A673 (cell line): ENCODE measurements around the gene MGME1. TPM values are rescaled to one million over a fixed set of nuclear protein-coding genes. Genes with fewer than 3 reads are reported as not detected.

Experiments used
- BruUV-seq: library from RNA; stranded (reverse); fragments of 400-500 nt; replicated peaks from 2 replicates; lab custom pipeline; 2021; lab: Mats Ljungman, UMichigan
- CTCF ChIA-PET: fragments of 300-600 bp; sonication (Branson Sonifier 250); formaldehyde crosslinking; loops from one replicate; lab custom pipeline; 2022; ENCODE audit warnings: antibody characterized with exemption; lab: Charles Lee
- POLR2A ChIA-PET: fragments of 300-600 bp; sonication (Branson Sonifier 250); formaldehyde crosslinking; loops from one replicate; lab custom pipeline; 2022; ENCODE audit warnings: antibody characterized with exemption; ENCODE audit not compliant: low non-redundant PET; lab: Charles Lee
- DNase-seq: peaks from one replicate; pipeline ENCODE4 v3.0.0-alpha.2; 2015; ENCODE audit warnings: low spot score
- H3K27ac ChIP-seq: fragments of 200-600 bp; sonication (generic); 2 replicates; pipeline ENCODE4 v1.5.1; 2016; ENCODE audit warnings: mixed run types, low read depth, mild to moderate bottlenecking, mixed read lengths, antibody characterized with exemption, low read length; ENCODE audit not compliant: poor library complexity, severe bottlenecking
- H3K27me3 ChIP-seq: fragments of 200-600 bp; sonication (generic); replicated peaks from 2 replicates; pipeline ENCODE4 v1.6.1; 2017; ENCODE audit warnings: mixed run types, low read depth, mild to moderate bottlenecking, mixed read lengths, antibody characterized with exemption, low read length; ENCODE audit not compliant: insufficient read depth, poor library complexity
- H3K36me3 ChIP-seq: fragments of 200-600 bp; sonication (generic); 2 replicates; pipeline ENCODE4 v1.6.1; 2016; ENCODE audit warnings: mixed run types, mild to moderate bottlenecking, mixed read lengths, antibody characterized with exemption, low read length; ENCODE audit not compliant: insufficient read depth, poor library complexity, severe bottlenecking
- H3K4me1 ChIP-seq: fragments of 200-600 bp; sonication (generic); 2 replicates; pipeline ENCODE4 v1.6.1; 2017; ENCODE audit warnings: mixed run types, mild to moderate bottlenecking, mixed read lengths, antibody characterized with exemption, low read length; ENCODE audit not compliant: insufficient read depth, poor library complexity, severe bottlenecking
- H3K4me3 ChIP-seq: fragments of 200-600 bp; sonication (generic); 2 replicates; pipeline ENCODE4 v1.5.1; 2016; ENCODE audit warnings: low read depth, mixed run types, mild to moderate bottlenecking, mixed read lengths, low read length; ENCODE audit not compliant: poor library complexity, severe bottlenecking
- H3K9me3 ChIP-seq: fragments of 200-600 bp; sonication (generic); 2 replicates; pipeline ENCODE4 v1.6.1; 2016; ENCODE audit warnings: mixed run types, low read depth, mild to moderate bottlenecking, mixed read lengths, antibody characterized with exemption, low read length; ENCODE audit not compliant: poor library complexity, severe bottlenecking
- EZH2 ChIP-seq: fragments of 200-600 bp; sonication (generic); IDR thresholded peaks from 2 replicates; pipeline ENCODE4 v1.6.1; 2017; ENCODE audit warnings: borderline replicate concordance, low read depth, mild to moderate bottlenecking, mixed read lengths, antibody characterized with exemption, low read length; ENCODE audit not compliant: poor library complexity, severe bottlenecking
- intact Hi-C: fragments of 100-400 bp; cut with micrococcal nuclease; formaldehyde crosslinking; loops from one replicate; pipeline ENCODE4 v1.10.0; 2022; ENCODE audit not compliant: unreplicated experiment
- total RNA-seq: library from RNA; stranded (reverse); gene quantifications from 2 replicates; pipeline ENCODE4 v1.2.3, GENCODE V29; 2021
- TF ChIP-seq, protein P1 (sequence below): fragments of 300-800, 200-600 bp; sonication (generic); conservative IDR thresholded peaks from 2 replicates; pipeline ENCODE4 v1.5.1; 2017; ENCODE audit warnings: low read depth, mild to moderate bottlenecking, antibody characterized with exemption, low read length, moderate library complexity, mixed read lengths

MGME1 gene
- total RNA-seq, 1 experiment from 2014 or later: 41.4 TPM

DNA sequence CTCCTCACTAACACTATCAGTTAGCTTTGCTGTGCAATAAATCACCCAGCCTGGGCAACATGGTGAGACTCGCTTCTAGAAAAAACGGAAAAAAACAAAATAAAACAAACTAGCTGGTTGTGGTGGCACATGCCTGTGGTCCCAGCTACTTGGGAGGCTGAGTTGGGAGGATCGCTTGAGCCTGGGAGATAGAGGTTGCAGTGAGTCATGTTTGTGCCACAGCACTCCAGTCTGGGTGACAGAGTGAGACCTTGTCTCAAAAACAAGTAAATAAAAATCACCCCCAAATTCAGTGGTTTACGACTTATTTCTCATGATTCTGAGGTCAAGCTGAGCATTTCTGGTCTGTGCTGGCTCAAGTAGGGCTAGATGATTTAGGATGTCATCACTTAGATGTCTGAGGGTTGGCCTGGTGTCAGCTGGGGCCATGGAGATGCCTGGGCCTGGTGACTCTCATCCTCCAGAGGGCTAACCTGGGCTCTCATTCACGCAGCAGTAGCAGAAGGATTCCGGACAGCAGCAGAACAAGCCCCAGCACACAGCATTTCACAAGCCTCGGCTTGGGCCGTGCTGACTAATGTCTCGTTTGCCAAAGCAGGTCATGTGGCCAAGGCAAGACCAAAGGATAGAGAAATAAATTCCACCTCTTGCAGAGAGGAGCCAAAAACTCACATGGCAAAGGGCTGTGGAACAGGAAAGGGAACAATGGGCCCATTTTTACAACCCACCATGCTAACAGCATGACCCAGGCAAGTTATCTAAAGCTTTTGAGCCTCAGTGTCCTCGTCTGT lies 32.5 kb downstream of the MGME1 start:
- H3K9me3 ChIP-seq: no peaks in the 10 kb centered on the region
- no peak overlapping the region for H3K27ac ChIP-seq
- no peak overlapping the region for H3K4me3 ChIP-seq
- TF ChIP-seq EZH2: no peak
- TF ChIP-seq, protein P1, sequence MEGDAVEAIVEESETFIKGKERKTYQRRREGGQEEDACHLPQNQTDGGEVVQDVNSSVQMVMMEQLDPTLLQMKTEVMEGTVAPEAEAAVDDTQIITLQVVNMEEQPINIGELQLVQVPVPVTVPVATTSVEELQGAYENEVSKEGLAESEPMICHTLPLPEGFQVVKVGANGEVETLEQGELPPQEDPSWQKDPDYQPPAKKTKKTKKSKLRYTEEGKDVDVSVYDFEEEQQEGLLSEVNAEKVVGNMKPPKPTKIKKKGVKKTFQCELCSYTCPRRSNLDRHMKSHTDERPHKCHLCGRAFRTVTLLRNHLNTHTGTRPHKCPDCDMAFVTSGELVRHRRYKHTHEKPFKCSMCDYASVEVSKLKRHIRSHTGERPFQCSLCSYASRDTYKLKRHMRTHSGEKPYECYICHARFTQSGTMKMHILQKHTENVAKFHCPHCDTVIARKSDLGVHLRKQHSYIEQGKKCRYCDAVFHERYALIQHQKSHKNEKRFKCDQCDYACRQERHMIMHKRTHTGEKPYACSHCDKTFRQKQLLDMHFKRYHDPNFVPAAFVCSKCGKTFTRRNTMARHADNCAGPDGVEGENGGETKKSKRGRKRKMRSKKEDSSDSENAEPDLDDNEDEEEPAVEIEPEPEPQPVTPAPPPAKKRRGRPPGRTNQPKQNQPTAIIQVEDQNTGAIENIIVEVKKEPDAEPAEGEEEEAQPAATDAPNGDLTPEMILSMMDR: no peak
- CTCF ChIA-PET: interaction anchor here (0.7 kb wide), 1 partner anchor 53 kb away, joined by 4 read pairs; no protein-coding TSS in a partner anchor
- no peaks in the 10 kb centered on the region for H3K4me1 ChIP-seq
- intact Hi-C loops: no loop called here
- DNase-seq: no peak
- no TSS peak for BruUV-seq
- H3K27me3 ChIP-seq: no peaks in the 10 kb centered on the region
- H3K36me3 ChIP-seq: no peaks in the 10 kb centered on the region
- POLR2A ChIA-PET: no interaction called here

DNA sequence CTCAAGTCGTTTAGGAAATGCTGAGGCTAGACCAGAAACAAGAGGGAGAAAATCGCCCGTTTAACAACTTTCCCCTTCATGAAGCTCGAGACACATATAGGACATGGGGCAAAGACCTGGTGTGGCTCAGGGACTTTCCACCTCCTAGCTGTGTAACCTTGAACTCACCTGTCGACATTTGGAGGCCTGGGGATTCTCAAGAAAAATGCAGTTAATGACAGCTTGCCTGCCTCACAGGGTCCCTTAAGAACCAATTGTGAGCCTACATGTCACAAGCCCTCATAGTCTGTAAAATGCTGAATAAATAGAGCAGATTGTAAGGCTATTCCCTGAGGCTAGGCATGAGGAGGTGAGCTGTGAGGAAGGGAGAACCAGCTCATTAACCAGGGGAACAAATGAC lies 35.1 kb downstream of the MGME1 start:
- no TSS peak for BruUV-seq
- intact Hi-C loops: no loop called here
- Histone ChIP-seq H3K27ac (no peak overlapping the region), H3K27me3 (no peaks in the 10 kb centered on the region), H3K4me1 (no peaks in the 10 kb centered on the region), H3K4me3 (no peak overlapping the region), H3K36me3 (no peaks in the 10 kb centered on the region), H3K9me3 (no peaks in the 10 kb centered on the region)
- DNase-seq: no peak
- POLR2A ChIA-PET: no interaction called here
- CTCF ChIA-PET: no interaction called here
- TF ChIP-seq, protein P1: no peak
- no peak for TF ChIP-seq EZH2

DNA sequence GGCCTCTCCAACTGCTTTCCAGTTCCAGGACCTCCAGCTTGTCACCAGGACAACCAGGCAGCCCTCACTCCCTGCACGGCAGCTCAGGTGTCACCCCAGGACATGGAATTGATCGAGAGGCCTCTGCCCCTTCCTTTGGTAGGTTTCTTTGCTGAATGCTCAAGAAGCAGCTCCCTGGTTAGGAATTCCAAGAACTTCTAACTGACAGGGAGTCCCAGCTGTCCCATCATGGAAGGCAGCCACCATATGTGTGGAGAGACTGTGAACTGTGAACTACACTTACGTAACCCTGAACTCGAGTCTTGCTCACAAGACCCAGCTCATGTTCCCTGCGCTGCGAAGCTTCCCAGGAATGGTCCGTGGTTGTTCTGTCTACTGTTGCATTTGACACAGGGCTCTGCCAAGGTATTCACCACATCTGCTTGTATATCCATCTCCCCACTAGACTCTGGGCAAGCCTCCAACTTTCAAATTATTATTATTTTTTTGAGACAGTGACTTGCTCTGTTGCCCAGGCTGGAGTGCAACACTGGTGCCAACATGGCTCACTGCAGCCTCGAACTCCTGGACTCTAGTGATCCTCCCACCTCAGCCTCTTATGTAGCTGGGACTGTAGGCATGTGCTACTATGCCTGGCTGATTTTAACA lies 35.7 kb downstream of the MGME1 start:
- TF ChIP-seq, protein P1: no peak
- TF ChIP-seq EZH2: no peak

More for the DNA sequence above, 35.7 kb downstream of the MGME1 start:
- no peaks in the 10 kb centered on the region for H3K4me1 ChIP-seq
- H3K27me3 ChIP-seq: no peaks in the 10 kb centered on the region
- no peak overlapping the region for H3K27ac ChIP-seq
- DNase-seq: no peak
- ChIA-PET POLR2A (no interaction called here), CTCF (no interaction called here)
- intact Hi-C loops: no loop called here
- no peaks in the 10 kb centered on the region for H3K9me3 ChIP-seq
- no peaks in the 10 kb centered on the region for H3K36me3 ChIP-seq
- H3K4me3 ChIP-seq: no peak overlapping the region
- BruUV-seq: no TSS peak
